Hindlimb muscle (tissue), 1 donor: ENCODE measurements around the gene RAD51D. TPM values are rescaled to one million over a fixed set of nuclear protein-coding genes. Genes with fewer than 3 reads are reported as not detected.
A peak's percentile ranks its signal among the peaks of the same experiment; 100 is the strongest.
"Not testable (repeated sequence)": the region's sequence is repeated elsewhere in the genome, so short reads cannot be mapped to it uniquely, and the experiment has no call there.

Experiments used
- DNase-seq: peaks from one replicate; pipeline ENCODE4 v3.0.0-alpha.2; 2013
- polyA plus RNA-seq: library from polyadenylated mRNA; unstranded; fragments of 120-200 nt; gene quantifications from one replicate; pipeline ENCODE4 v1.2.1, GENCODE V29; 2013; ENCODE audit not compliant: insufficient read length

RAD51D gene
- 6.4 TPM for polyA plus RNA-seq

GRCh38 chr17:35119370-35120165 lies at the start of gene RAD51D:
TSS of gene RAD51D (minus strand) at chr17:35119860. CDS start at chr17:35119613, 247 bp downstream.
- peak; percentile 81 for DNase-seq

- no peak for DNase-seq
These were observed 48.0 kb upstream of the RAD51D start for GRCh38 chr17:35167666-35168065.

- no peak for DNase-seq
These were observed 47.4 kb upstream of the RAD51D start for GRCh38 chr17:35167046-35167445.

- DNase-seq = no peak
These were observed 46.9 kb upstream of the RAD51D start for GRCh38 chr17:35166526-35166925.

DNA sequence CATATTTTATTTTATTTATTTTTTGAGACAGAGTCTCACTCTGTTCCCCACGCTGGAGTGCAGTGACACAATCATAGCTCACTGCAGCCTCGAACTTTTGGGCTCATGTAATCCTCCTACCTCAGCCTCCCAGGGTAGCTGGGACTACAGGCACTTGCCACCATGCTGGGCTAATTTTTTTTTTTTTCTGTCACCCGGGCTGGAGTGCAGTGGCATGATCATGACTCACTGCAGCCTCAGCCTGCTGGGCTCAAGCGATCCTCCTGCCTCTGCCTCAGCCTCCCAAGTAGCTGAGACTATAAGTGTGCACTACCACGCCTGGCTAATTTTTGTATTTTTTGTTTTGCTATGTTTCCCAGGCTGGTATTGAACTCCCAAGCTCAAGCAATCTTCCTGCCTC lies 45.1 kb upstream of the RAD51D start:
- DNase-seq = no peak

GRCh38 chr17:35163886-35164285 lies 44.2 kb upstream of the RAD51D start:
- no peak for DNase-seq

- DNase-seq = no peak
These were observed 43.1 kb upstream of the RAD51D start for GRCh38 chr17:35162755-35163154.

DNA sequence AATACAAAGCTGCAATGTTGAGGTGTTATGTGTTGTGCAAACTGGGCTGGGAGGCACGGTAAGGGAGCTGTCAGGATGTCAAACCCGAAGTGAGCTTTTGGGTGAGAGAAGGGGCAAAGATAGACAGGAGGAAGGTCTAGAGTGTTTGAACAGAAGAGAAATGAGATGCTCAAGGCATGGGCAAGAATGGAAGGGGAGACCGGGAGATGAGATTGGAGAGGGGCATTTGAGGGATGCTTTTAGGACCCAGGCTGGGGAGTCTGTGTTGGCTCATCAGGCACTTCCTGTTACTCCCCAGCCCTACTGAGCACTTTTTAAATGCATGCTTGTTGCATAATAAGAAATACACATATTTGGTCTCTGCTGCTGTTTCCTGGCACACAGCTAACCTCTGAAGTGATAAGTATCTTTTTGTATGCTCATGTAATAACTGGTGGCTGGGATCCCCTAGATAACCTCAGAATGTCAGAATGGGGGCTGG lies 41.7 kb upstream of the RAD51D start:
- DNase-seq = no peak

DNA sequence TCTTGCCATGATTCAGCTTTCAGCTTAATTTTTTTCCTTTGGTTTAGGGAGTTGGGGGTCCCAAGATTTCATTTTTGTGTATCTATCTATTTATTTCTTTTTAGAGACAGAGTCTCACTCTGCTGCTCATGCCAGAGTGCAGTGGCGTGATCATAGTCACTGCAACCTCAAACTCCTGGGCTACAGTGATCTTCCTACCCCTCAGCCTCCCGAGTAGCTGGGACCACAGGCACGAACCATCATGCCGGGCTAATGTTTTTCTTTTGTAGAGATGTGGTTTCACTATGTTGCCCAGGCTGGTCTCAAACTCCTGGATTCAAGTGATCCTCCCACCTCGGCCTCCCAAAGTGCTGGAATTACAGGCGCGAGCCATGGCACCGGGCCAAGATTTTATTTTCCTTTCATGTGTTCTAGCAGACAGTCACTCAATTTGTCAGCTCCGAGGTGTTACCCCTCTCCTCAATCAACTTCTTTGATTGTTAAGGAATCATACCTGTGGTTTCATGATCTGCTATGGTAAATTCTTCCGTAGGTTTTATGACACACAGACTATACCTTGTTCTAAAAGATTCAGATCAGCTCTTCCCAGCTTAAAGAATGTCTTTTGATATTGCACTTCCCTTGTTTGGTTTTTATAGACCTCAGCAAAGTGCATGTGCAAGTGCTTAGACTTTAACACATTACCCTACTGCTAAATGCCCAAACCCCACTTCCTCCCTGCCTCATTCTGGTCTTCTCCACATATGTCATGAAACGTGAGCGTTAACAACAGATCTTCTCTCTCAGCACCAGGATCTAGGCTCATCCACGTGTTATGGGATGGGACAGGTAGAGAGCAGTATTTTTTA lies 40.9 kb upstream of the RAD51D start:
- DNase-seq = no peak

DNA sequence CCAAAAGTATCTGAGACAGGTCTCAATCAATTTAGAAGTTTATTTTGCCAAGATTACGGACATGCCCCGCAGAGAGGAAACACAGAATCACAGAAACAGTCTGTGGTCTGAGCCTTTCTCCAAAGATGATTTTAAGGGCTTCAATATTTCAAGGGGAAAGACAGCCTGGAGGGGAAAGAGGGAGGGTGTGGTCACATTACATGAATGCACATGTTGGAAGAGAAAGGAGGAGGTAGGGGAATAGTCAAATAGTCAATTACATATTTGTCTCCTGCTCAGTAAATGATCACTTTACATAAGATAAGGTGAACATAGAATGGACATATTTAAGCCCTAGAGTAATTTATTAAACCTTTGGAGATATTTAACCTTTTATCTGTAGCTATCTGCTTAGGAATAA lies 40.3 kb upstream of the RAD51D start:
- no peak for DNase-seq

- no peak for DNase-seq
These were observed 35.6 kb upstream of the RAD51D start for GRCh38 chr17:35155246-35155645.

- DNase-seq = no peak
These were observed 34.8 kb upstream of the RAD51D start for GRCh38 chr17:35154196-35155165.

DNA sequence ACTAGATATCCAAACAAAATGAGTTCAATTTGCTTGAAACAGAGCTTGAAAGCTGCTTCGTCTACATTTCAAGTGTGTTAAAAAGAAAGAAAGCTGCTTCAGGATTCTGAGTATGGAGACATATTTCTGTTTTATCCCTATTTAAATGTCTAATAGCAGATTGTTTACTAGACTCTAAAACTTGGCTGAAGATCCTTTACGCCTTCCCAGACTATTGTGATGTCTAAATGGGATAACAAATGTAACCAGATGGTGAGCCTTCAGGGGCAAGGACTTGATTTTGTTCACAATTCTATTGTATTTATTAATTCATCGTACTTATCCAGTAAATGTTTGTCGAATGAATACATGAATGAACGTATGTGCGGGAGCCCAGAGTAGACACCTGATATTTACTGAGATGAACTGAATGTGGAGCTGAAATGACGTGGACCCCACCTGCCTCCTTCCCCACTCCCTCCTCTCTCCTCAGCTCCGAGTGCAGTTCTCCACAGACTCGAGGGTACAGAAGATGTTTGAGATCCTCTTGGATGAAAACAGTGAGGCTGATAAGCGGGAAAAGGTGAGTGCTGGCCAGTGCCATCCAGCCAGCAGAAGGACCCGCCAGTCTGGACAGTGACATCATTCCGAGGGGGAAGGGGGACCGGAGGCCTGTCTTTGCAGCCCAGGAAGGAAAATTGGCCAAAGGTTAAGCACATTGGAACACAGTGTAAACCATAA lies 32.9 kb upstream of the RAD51D start:
- DNase-seq = no peak

- DNase-seq = not testable (repeated sequence)
These were observed 31.4 kb upstream of the RAD51D start for GRCh38 chr17:35151080-35151479.

- DNase-seq = no peak
These were observed 30.3 kb upstream of the RAD51D start for GRCh38 chr17:35149941-35150340.

GRCh38 chr17:35148144-35148543 lies 28.5 kb upstream of the RAD51D start:
- no peak for DNase-seq

DNA sequence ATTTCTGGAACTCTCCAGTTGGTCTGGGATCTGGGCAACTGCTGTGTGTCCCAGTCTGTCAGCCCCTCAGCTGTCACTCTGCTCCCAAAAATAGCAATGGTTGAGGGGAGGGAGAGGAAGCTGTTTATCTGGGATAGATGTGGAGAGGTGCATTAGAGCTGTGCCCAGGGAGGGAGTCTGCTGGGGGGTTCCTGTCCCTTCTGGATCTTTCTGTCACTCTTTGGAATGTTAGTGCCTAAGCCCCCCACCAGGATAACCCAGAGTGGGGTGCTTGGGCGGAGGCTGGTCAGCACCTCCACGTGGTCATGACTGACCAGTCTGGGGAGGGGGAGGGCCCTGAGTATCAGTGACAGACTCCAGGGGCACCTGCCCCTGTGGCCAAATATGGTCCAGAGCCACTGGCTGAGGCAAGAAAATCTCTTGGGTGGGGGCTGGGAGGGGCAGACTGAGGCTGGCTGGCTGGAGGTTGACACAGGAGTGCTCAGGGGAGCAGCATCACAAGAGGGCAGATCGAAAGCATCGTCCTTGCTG lies 27.8 kb upstream of the RAD51D start, which contains the start of gene UNC45B:
Gene UNC45B, plus strand, starts transcription at position 443 of the 531 bp plus-strand sequence. CDS start 447 bp downstream, outside the sequence.
- DNase-seq = no peak

DNA sequence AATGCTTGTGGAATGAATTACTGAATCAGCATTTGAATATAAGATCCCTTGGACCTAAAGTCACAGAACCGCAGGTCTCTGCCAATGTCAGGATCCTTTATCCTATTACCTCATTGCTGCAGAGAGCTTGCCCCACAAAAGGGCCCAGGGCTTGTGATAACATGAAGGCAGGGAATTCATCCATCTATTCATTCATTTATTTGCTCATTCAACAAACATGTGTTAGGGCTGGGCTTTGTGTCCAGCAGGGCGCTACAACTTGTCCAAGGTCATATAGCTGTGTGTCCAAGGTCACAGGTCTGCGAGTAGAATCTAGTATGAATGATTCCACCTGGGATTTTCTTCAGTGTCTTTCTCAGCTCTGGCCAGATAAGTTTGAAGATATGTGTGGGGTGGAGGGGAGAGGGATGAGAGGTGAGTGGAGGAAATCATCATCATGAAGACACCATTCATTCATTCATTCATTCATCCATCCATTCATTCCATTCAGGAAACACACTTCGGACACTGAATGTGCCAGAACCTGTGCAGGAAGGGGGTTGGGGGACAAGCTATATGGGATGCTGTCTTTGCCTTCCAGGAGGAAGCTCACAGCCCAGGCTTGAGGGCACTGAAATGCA lies 26.7 kb upstream of the RAD51D start:
- DNase-seq = no peak

DNA sequence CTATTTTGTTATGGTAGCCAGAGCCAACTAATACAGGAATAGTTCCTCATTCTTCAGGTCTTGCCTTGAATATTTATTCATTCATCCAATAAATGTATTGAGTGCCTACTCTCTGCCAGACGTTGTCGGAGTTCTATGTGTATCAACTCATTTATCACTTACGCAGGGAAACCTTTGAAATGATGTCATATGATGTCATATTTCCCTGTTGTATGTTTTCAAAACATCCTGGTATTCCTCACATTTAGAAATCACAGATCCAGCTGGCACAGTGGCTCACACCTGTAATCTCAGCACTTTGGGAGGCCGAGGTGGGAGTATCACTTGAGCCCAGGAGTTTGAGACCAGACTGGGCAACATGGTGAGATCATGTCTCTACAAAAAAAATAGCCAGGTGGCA lies 25.2 kb upstream of the RAD51D start:
- DNase-seq = no peak

- DNase-seq = no peak
These were observed 22.8 kb upstream of the RAD51D start for GRCh38 chr17:35142467-35142796.
